ENCODE results near the gene APH1B.
"Not testable (repeated sequence)": the region's sequence is repeated elsewhere in the genome, so short reads cannot be mapped to it uniquely, and the experiment has no call there.

Gene APH1B

GRCh38 chr15:63335543-63336240 is 58.3 kb downstream of the APH1B start:
- DNase-seq, result no peak

DNA sequence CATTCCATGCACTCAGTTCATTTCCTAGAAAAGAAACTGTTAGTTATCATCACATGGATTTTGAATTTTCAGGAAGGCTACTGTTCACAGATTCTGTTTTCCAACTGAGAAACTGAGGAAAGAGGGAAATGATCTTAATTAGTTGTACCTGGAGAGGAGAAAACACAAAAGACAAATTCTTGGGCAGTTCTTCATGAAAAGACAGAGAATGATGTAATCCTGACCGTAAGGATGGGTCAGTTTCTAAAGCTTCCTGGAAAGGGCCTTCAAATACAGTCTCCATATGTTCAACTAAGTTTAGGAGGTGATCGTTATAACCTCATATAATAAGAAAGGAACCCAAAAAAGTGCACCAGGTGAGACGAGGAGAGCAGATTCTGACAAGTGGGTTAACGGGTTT is 59.6 kb downstream of the APH1B start:
- DNase-seq, result no peak

DNA sequence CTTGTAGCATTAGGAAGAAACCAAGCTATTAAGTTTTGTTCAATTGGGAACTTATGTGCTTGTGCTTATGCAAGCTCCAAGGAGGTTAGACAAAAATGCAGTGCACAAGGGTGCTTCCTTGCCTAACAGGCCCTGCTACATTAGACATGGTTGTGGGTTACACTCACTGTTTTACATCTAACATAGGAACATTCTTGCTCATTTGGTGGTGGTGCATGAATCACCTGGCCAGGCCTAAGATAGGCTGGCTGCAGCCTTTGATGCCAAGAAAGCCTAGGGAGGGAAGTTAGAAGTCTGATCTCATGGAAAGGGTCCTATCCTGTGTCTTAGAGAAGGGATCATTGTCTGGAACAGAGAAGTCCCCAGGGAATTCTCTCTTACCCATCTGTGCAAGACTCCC is 60.8 kb downstream of the APH1B start:
- DNase-seq, result no peak

DNA sequence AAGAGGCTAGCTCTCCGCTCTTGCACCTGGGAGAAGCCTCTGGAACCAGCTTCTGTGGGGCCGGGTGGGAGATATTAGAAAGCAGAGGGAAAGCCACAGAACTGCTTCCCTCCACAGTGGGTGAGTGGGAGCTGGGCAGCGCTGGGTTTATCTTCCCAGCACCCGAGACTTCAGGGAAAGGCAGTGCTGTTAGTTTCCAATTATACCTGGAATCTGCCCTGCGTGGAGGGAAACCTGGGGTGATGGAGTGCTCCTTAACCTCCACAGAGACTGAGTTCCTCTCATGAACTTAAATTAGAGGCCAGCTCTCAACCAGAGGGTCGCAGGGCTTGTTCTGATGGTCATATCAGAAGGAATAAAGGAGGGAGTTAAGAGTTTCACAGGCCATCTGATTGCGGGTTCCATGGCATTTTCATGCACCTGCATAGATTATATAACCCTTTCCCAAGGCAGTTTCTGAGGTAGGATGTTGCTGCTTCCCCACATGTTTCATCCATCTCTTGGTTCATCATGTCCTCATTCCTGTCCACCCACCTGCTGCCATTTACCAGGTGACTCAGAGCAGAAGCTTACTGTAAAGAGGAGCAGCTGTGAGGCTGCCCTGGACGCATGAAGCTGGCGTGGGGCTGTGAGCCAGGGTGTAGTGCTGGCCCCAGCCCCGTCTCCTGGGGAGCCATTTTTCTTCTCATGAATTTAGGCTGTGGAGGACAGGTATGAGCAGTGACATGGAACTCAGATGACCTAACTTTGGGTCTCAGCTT is 61.8 kb downstream of the APH1B start:
- no peak for DNase-seq

DNA sequence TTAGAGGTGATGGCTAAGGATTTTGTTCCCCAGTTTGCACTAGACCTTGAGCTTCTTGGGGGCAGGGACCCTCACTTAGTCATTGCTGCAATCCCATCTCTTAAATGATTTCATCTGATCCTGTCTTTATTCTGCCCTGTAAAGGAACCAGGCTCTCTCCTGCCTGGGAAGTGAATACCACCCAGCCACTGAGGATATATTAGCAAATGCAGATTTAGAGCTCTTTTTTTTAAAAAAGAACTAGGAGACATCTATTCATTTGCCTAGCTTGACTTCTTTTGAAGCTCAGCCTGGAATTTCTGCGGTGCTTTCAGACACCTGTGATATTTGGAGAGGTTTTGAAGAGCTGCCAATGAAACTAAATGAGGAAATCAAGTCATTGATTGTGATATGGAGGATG is 62.4 kb downstream of the APH1B start:
- no peak for DNase-seq

GRCh38 chr15:63340353-63340752 is 62.9 kb downstream of the APH1B start:
- no peak for DNase-seq

- DNase-seq, result no peak
Measured at GRCh38 chr15:63340878-63341277, 63.5 kb downstream of the APH1B start.

GRCh38 chr15:63341898-63342297 is 64.5 kb downstream of the APH1B start:
- DNase-seq, result no peak

GRCh38 chr15:63342996-63343562 is 65.7 kb downstream of the APH1B start:
- not testable (repeated sequence) for DNase-seq

GRCh38 chr15:63344731-63345390 is 67.5 kb downstream of the APH1B start:
- peak; percentile 7 for DNase-seq

DNA sequence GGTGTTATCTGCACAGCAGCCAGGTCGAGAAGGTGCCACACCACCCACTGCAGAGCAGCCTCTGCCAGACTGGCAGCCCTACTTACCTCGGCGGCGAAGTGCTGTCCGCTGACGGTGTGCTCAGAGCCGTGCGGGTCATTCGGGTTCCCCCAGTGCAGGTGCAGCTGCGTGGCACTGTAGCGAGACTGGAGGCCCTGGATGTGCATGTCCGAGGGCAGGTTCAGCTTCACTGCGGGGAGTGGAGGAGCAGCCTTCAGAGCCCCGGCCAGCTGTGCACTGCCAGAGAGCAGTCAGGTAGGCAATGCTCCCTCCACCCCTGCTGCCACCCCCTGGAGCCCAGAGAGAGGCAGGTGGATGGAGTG is 68.0 kb downstream of the APH1B start:
- DNase-seq, result no peak

DNA sequence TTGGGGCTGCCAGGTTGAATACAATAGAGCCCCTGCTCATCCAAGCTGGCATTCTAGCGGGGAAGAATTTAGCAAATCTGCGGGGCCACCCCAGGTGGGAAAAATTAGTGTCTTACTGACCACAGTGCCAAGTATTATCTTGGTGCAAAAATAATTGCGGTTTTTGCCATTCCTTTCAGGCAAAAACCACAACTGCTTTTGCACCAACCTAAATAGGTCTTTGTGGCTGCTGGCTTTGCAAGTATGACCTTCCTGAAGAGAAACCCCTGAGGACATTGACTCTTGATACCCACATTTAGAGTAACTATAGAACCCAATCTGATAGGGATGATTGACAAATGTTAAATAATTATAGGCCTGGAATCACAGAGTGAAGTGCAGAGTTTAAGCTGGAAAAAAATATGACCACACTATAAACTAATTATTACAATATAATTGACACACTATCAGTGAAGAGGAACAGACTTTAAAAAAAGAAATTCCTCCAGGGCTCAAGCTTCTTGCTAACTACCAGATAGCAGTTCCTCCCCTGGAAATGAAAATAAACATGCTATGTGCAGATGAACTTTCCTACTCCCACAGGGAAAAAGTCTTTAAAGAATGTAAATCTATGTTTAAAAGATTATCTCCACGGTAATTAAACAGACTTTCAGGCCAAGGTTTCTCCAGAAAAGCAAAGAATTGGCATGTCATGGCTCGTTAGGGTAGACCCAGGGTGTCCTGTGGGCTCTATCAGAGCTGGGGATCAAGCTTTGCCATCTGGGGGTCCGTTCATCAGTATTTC is 69.9 kb downstream of the APH1B start:
- no peak for DNase-seq

GRCh38 chr15:63348392-63348791 is 71.0 kb downstream of the APH1B start:
- DNase-seq, result no peak

GRCh38 chr15:63349156-63349555 is 71.8 kb downstream of the APH1B start:
- no peak for DNase-seq

GRCh38 chr15:63349621-63350020 is 72.2 kb downstream of the APH1B start:
- DNase-seq, result no peak

GRCh38 chr15:63350178-63350621 is 72.8 kb downstream of the APH1B start:
- no peak for DNase-seq

DNA sequence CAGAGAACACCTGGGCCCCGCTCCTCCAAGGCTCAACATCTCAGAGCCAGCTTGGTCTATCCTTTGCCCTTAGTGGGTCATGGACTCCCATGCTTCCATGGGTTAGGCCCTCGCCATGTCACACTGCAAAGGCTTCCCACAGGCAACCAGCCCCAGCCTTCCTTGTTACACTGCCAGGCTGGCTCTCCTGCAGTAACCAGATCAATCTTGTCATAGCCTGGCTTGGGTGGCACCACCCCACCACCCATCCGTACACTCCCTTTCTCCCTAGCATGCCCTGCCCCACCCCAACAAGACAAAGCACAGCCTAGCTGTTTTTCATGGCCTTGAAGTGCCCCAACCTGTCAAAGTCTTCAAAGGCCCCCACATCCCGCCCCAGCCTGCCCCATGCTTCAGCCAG is 73.8 kb downstream of the APH1B start:
- no peak for DNase-seq

DNA sequence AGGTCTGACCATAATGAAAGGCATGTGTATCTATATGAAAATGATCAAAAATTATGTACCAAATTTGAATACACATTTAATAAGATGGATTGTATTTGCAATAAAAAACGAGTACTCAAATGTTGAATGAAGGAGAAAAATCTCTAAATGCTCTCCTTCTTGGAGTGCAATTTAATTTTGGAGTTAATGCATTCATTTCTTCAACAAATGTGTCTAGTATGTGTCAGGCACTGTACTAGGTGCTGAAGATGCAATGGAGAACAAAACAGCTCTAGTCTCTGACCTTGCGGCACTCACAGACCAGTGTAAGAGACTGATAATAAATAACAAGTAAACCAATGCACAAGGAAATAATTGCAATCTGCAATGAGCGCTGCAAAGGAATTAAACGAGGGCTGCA is 75.4 kb downstream of the APH1B start:
- no peak for DNase-seq

- no peak for DNase-seq
Measured at GRCh38 chr15:63353261-63353660, 75.9 kb downstream of the APH1B start.

- no peak for DNase-seq
Measured at GRCh38 chr15:63353887-63354286, 76.5 kb downstream of the APH1B start.

- no peak for DNase-seq
Measured at GRCh38 chr15:63354821-63355650, 77.6 kb downstream of the APH1B start.

- no peak for DNase-seq
Measured at GRCh38 chr15:63357061-63357460, 79.7 kb downstream of the APH1B start.

Data from NK-92 treated with Interleukin-12 subunit alpha and Interleukin-12 subunit beta, amount 100 ng/mL, for 24 hours (cell line).